ENCODE results near the gene TF. TPM values are rescaled to one million over a fixed set of nuclear protein-coding genes. Genes with fewer than 3 reads are reported as not detected.

TF gene
- polyA plus RNA-seq, 1 experiment = 0.15 TPM

- CTCF ChIA-PET = interaction anchor here (1.4 kb wide), 1 partner anchor 10 kb away, joined by 4 read pairs; no protein-coding TSS in a partner anchor
- TF ChIP-seq, protein P1, sequence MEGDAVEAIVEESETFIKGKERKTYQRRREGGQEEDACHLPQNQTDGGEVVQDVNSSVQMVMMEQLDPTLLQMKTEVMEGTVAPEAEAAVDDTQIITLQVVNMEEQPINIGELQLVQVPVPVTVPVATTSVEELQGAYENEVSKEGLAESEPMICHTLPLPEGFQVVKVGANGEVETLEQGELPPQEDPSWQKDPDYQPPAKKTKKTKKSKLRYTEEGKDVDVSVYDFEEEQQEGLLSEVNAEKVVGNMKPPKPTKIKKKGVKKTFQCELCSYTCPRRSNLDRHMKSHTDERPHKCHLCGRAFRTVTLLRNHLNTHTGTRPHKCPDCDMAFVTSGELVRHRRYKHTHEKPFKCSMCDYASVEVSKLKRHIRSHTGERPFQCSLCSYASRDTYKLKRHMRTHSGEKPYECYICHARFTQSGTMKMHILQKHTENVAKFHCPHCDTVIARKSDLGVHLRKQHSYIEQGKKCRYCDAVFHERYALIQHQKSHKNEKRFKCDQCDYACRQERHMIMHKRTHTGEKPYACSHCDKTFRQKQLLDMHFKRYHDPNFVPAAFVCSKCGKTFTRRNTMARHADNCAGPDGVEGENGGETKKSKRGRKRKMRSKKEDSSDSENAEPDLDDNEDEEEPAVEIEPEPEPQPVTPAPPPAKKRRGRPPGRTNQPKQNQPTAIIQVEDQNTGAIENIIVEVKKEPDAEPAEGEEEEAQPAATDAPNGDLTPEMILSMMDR (IDR thresholded peaks at IDR 0.05; ENCODE audit: insufficient read depth, low read depth, low read length) = no peak
- Histone ChIP-seq H3K36me3 (ENCODE audit: control insufficient read depth, insufficient read depth, low read length) (no peaks in the 10 kb centered on the region), H3K27me3 (ENCODE audit: control insufficient read depth, insufficient read depth, low read length) (0 out of 2 replicates have a peak, but pooled peaks cover 3% of the 10 kb centered on the region), H3K4me3 (ENCODE audit: low read depth, low read length) (no peak overlapping the region)
- POLR2A ChIA-PET = no interaction called here
- no peak for DNase-seq (ENCODE audit: low read depth)
Measured at GRCh38 chr3:133753107-133753778, 7.0 kb downstream of the TF start.

DNA sequence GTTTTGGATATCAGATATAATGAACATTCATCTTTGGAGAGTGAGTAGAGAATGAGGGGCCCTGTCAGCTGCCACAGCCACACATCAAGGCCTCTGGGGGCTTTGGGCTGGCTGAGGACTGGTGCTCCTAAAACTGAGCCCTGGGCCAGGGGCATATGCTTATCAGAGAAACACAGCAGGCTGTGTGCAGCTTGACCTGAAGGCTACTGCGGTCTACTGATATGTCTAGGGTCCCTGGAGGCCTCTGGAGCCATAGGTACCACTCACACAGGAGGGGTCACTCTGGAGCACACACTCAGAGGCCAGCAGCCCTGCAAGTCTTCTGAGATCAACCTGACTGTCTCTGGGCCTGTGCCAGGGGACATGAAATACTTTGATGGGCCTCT, 7.6 kb downstream of the TF start:
- Histone ChIP-seq H3K4me3 (ENCODE audit: low read depth, low read length) (no peak overlapping the region), H3K36me3 (ENCODE audit: control insufficient read depth, insufficient read depth, low read length) (no peaks in the 10 kb centered on the region), H3K27me3 (ENCODE audit: control insufficient read depth, insufficient read depth, low read length) (0 out of 2 replicates have a peak, but pooled peaks cover 3% of the 10 kb centered on the region)
- CTCF ChIA-PET = no interaction called here
- POLR2A ChIA-PET = no interaction called here
- no peak for DNase-seq (ENCODE audit: low read depth)
- TF ChIP-seq, protein P1 (IDR thresholded peaks at IDR 0.05; ENCODE audit: insufficient read depth, low read depth, low read length) = no peak

- Histone ChIP-seq H3K27me3 (ENCODE audit: control insufficient read depth, insufficient read depth, low read length) (0 out of 2 replicates have a peak, but pooled peaks cover 3% of the 10 kb centered on the region), H3K36me3 (ENCODE audit: control insufficient read depth, insufficient read depth, low read length) (no peaks in the 10 kb centered on the region), H3K4me3 (ENCODE audit: low read depth, low read length) (no peak overlapping the region)
- ChIA-PET CTCF (no interaction called here), POLR2A (no interaction called here)
- TF ChIP-seq, protein P1 (IDR thresholded peaks at IDR 0.05; ENCODE audit: insufficient read depth, low read depth, low read length) = no peak
- no peak for DNase-seq (ENCODE audit: low read depth)
Measured at GRCh38 chr3:133754455-133754854, 8.3 kb downstream of the TF start.

- Histone ChIP-seq H3K27me3 (ENCODE audit: control insufficient read depth, insufficient read depth, low read length) (no peaks in the 10 kb centered on the region), H3K4me3 (ENCODE audit: low read depth, low read length) (no peak overlapping the region), H3K36me3 (ENCODE audit: control insufficient read depth, insufficient read depth, low read length) (no peaks in the 10 kb centered on the region)
- ChIA-PET POLR2A (no interaction called here), CTCF (no interaction called here)
- TF ChIP-seq, protein P1 (IDR thresholded peaks at IDR 0.05; ENCODE audit: insufficient read depth, low read depth, low read length) = no peak
- DNase-seq (ENCODE audit: low read depth) = no peak
Measured at GRCh38 chr3:133754973-133755828, 9.0 kb downstream of the TF start.
